Renal pelvis (tissue), 4 donors: Measurements from ENCODE around the gene C1orf116. TPM values are rescaled to one million over a fixed set of nuclear protein-coding genes. Genes with fewer than 3 reads are reported as not detected.

Source experiments
- DNase-seq: peaks from one replicate; pipeline ENCODE4 v3.0.0-alpha.2; 2013
- polyA plus RNA-seq, 3 donors: library from polyadenylated mRNA; unstranded; fragments of 120-200 nt; gene quantifications; one replicate each; pipeline ENCODE4 v1.2.1, GENCODE V29; 2013; ENCODE audit not compliant: insufficient read length in 3 of 3

The C1orf116 gene
- polyA plus RNA-seq, 3 donors = 22.0 to 27.0 (median 26.6) TPM

DNA sequence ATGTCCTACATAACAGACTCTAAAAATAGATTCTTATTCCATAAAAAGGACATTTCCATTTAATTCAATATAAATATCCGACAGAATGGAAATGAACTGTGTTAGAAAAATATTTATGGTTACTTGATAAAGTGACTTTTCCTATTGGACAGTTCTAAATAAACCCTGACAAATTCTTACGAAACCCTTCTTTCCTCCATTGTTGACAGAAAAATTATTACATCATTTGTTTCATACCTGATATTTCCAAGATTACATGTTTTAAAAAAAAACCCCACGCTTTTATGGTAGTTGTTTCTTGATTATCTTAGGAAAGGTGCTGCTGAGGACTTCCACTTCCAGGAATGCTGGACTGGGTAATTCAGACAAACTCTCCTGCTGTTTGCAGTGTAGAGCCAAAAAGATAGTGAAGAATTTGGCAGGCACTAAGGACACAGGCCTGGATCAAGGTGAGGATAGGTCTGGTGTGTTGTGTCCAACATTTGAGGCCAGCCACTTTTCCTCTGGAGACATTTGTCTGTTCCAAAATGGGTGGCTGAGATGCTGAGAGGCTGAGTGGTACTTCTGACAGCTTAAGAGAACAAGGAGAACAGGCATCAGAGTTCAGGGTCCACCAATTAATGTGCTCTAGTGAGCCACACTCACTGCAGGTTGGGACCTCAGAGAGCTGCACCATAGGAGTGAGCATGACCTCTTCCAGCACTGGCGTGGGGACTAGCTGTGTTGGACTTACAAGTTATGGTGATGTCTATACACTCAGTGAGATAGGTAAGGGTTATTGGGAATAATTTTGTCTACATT, 7.0 kb upstream of the C1orf116 start:
- no peak for DNase-seq

DNA sequence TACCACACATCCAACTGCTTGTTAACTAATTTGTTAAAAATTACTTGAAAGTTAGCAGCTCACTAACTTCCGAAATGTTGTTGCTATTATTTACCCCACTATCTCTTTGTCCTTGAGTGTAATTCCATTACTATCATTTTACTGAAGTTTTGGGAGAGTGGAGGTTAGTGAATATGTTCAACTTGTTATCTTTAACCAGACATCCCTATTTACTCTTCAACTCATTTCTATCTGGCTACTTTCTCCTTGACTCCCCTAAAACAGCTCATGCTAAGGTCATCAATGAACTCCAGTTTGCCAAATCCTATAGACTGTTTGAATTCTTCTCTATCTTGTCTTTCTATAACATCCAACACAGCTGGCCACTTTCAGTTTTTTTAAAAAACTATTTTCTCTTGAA, 4.3 kb upstream of the C1orf116 start:
- no peak for DNase-seq

DNA sequence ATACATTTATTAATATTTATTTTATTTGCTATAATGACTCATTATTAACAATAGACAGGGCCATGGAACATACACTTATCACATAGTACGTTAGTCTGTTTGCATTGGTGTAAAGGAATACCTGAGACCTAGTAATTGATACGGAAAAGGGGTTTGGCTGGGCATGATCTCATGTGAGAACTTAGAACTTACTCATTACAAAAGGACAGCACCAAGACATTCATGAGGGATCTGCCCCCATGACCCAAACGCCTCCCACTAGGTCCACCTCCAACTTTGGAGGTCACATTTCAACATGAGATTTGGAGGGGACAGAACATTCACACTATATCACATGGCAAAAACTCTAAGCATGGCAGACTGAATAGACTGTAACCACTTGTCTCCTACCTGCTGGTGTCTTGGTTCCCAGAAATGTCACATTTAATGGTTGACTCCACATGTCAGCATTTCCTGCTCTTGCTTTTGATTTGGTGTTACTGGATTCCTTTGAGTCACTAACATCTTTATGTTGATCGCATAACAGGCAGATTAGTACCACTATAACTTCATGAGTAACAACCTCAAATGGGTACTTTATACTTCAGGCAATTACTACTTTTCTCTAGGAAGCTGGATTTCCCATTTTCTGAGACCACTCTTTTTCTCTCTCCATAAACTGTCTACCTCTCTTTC, 3.5 kb upstream of the C1orf116 start:
- DNase-seq = no peak

DNA sequence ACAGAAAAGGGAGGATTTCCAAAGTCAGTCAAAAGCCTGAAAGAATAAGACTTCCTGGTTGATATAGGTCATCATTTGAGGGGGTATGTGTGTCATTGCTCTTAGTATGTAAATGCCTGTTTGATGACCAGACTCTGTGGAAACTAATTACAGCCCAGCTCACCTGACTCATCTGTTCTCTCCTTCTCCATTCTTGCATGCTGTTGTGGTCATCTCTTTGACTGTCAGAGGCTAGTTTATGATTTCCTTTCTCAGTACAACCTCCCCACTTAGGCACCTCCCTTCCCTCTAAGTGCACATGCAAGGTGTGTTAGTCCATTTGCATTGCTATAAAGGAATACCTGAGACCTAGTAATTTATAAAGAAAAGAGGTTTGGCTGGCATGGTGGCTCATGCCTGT, 2.4 kb upstream of the C1orf116 start:
- DNase-seq = no peak

DNA sequence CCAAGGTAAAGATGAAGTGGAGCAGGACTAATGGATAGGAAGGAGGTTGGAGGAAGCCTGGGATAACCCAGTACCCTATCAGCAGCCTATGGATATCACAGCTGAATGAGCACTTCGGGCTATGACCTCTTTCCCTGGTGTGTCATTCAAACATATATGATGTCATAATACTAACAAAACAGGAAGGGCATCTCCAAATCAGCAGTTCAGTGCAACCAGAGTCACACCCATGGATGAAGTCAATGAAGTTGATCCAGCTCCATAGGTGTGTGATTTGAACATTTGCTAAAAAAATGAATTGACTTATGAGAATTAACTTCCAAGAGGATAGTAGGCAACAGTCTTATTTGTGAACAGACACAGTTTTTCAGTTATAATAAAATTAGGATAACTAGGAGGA, 1.7 kb upstream of the C1orf116 start:
- no peak for DNase-seq

DNA sequence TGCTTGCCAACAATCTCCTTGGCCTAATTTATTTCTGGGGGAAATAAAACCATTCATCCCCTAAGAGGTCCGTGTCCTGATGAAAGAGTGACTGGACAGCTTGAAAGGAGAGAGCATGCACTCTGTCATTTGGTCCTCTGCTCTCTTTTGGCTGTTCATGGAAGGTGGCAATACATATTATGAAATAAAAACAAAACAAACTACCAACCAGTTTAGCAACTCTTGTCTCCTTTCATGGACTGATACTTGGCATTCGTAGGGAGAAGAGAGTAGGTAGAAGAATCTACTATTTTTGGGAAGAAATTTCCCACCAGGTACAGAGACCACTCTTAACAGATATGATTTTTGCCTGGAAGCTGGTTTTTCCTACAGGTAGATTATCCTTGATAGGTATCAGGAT, 746 bp upstream of the C1orf116 start:
- DNase-seq = no peak

DNA sequence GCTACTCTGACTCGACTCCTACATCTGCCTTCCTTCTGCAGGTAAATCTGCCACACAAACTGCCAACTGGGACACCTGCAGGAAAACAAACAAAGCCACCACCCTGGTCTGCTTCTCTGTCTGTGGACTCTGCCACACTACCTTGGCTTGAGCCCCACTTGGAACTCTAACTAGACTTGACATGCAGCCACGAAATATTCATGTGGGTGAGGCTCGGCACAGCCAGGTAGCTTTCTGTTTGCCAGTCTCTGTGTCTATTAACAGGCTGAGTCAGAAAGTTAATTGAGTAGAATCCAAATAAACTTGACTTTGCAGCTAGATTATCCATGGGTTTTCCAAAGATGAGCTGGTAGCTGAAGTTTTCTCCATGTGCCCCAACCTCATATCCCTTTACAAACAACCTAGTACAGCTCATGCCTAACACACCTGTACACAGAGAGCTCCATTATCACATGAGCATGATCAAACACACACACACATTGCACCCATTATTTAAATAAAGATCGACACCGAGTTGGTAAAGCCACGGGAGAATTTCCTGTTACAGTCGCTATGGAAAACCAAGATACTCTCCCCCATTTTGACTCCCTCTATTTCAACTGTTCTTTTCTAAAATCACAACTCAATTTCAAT, 808 bp downstream of the C1orf116 start:
- DNase-seq = no peak

DNA sequence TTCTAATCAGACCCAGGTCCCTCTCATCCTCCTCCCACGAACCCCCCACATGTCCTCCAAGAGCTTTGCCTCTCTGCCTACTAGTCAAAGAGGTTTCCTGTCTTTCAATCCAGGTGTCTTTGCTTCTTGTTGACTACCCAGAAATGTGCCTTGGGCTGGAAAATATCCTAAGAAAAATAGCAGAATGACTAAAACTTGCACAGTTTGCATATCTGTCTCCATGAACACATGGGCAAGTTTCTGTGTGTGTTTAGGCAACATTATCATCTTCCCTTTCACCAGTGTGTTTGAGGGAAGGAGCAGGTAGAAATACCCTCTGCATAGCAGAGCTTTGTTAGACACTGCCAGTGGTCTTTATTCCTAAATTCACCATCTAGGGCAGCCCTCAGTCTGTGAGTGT, 1.5 kb downstream of the C1orf116 start:
- DNase-seq = no peak

DNA sequence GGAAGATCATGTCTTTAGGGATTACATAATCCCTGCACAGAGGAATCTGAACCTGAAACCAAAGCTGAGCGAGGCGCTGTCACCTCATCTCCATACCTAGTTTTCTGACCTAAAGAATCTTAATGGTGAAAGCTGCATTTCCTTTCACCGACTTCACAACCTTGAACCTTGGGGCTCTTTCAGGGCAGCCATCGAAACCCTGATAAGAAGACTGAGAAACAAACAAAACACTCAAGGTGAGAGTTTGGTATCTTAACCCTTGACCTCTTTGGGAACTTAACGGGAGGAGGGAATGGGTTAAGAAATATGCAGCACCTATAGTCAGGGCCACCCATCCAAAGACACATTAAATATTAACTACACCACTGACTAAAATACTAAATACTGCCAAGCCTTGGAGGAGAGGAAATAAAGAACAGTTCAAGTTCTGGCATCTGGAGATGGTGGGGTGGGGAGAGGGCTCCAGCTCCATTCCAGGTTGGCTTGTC, 2.0 kb downstream of the C1orf116 start:
- no peak for DNase-seq

DNA sequence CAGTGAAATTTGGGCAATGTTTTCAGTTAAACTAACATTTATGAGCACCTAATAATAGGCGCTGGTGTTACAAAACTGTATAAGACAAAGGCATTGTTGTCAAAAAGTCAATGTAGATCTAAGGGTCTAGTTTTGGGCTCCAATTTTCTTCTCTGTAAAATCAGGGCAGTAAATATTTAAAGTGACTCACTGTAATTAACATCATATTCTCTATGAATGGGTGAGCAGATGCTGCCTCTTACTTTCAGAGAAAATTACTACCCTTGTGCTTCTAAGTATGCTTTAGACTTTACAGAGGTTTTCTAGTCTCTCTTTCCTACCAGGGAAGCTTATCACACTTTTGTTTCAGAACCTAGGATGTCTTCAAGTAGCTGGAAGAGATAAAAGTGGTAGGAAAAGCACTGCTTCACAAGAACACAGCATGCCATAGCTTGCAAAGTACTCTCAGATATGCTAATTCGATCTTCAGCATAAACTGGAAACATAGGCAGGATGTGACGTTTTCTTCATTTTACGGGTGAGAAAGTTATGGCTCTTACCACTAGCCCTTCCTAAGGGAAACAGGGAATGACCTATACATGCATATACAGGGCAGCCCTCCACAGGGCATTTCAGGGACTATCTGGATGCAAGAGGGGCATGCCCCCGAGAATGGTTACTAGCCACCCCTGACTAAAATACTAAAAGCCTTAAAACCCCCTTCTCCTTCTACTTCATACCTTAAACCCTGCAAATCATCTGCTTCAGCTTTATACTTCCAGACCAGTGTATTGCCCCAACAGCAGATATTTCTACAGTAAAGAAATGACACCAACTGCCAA, 2.6 kb downstream of the C1orf116 start:
- no peak for DNase-seq

DNA sequence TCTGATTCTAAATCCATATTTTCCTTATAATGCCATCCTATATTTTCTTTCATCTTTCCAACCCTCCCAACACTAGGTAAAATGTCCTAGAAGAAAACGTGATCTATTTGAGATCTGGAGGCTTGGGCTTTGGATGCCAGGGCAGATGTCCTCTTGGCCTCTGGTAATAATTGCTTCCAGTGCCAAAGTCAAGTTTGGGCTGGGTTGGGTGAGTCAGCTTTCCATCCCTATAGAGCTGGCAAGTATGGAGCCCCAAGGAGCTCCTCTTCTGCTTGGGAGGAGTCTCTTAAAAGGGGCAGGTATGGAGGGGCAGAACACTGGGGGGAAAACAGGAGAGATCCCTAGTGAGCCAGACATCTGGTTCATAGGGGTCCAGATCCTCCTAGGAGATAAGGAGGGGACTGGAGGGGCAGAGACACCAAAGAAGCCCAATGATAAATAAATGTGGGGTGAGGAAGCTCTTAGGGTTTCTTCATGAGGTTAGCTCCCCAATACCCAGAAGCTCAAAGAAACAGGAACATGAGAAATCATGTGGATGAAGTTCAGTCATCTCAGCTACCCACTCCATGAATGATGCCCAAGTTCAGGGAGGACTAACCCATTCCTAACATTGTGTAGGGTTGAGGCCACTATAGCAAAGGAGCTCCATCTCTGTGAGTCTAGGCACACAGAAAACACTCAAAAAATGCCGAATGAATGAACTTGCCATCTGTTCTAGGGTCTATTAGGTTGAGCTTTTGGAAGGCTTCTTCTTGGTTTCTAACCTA, 3.5 kb downstream of the C1orf116 start:
- no peak for DNase-seq

DNA sequence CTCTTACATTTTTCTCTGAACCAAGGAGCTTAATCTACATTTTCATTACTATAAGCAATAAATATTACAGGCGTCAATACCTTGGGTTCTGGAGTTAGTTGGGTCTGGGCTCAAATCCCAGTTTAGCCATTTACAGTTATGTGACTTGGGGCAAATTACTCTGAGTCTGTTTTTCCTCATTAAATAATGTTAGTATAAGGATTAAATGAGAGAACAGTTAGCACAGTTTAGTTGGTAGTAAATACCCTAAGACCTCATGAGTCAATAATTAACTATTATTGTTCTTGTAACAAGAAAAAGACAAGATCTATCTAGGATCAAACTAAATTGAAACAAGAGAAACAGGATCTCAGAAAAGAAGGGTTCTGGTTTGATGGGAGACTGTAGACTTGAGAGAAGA, 4.6 kb downstream of the C1orf116 start:
- DNase-seq = no peak

DNA sequence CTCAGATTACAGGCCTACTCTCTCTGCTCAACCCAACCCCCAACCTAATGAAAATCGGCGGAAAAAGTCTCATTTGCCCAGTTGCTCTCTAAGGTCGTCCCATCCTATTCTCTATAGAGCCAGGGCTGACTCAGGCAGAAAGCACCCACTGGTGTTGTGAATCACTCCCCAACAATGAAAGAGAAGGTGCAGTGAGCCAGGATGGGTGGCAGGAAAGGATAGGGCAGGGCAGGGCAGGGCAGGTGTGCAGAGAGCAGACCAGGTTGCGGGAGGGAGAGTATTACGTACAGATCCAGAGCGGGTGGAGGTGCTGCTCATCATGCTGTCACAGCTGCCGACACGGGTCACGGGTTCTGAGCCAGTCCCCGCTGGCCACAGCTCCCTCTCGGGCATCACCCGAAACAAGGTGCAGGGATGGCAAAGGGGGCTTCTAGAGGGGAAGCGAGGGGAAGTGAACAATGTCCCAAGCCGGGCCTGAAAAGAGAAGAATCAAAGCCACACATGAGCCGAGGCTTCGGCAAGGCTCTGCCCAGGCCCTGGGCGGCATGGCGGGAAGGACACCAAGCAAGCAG, 5.3 kb downstream of the C1orf116 start:
- DNase-seq = no peak

DNA sequence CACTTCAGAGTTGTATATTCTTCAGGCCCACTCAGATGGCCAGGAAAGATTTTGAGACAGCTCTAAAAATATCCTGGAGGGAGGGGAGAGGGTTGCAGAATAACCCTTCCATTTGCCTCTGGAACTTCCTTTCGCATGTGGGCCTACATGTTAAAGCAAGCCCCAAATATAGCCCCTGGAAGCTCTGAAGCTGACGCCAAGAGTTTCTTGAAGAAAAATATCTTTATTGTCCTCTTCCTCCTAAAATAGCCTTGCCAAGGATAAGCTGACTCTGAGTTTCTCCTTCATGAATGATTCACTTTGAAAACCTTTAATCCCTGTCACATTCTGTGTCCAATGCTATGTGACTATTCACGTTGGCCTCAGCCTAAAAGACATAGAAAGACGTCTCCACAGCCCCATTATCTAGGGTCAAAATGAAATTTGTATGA, 6.4 kb downstream of the C1orf116 start:
- no peak for DNase-seq

DNA sequence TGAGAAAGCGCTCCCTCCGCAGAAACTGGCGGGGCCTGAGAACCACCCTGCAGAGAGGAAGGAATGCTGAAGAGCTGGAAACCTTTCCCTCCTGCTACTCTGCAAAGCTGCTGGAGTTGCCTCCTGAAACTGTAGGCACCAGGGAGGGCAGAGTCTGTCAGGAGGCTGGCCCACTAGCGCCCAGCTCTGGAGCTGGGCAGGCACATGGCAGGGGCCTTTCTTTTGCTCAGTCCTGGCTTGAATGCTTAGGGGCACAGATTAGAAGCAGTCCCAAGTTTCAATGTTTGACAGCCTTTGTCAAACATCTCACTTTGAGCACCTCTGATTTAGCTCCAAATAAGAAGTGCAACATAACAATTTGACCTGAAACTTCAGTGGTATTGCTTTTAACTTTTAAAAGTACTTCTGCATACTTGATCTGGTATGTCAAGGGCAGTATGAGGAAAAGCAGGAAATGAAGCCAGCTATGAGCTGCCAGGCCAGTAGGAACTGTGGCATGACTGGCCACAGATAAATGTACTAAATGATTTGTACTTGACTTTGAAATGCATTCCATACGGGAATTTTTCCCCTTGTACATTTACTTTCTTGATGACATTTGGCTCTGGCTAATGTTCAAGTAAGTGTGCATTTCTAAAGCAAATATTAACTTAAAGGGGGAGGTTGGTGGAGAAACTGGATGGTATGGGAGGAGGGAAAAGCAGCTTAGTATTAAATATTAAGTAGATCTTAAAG, 7.2 kb downstream of the C1orf116 start:
- DNase-seq = no peak

DNA sequence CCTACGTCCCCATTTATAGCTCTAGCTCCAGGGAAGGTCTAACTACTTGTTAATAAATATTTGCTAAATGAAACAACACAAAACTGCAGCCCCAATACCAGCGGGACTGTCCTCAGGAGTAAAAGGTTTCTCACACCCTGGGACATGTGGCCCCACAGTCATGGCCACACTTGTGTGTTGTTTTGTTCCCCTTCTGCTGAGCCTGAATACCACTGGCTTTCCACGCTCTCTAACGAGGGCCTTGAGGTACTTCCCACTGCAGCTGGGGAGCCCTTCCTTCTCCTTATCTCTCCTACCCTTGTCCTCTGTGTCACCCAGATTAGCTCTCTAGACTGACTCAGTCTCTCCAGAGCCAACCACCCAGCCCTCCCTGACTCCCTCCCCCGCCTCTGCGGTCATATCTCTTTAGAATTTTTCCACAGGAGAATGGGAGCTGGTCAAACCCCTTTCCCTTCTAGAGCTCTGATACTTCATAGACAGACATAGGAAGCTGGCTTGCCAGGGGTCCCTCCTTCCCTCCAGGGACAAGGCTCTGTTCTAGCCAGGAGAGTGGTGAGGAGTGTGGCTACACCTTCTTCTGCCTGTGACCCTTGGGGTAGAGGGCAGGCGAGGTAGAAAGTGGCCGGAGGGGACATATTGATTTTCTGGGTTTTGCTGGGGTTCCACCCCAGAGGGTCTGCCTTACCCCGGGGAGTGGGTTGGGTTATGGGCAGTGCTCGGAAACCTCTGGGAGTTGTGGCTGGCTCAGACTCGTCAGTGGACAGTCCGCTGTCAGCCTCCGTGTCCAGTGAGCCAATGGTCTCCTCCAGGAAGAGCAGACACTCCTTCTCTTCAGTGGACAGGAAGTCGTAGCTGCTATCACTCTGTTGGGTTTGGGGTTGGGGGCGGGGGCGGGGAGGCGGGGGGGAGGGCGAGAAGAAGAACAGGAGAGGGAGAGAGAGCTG, 8.1 kb downstream of the C1orf116 start:
- DNase-seq = no peak

DNA sequence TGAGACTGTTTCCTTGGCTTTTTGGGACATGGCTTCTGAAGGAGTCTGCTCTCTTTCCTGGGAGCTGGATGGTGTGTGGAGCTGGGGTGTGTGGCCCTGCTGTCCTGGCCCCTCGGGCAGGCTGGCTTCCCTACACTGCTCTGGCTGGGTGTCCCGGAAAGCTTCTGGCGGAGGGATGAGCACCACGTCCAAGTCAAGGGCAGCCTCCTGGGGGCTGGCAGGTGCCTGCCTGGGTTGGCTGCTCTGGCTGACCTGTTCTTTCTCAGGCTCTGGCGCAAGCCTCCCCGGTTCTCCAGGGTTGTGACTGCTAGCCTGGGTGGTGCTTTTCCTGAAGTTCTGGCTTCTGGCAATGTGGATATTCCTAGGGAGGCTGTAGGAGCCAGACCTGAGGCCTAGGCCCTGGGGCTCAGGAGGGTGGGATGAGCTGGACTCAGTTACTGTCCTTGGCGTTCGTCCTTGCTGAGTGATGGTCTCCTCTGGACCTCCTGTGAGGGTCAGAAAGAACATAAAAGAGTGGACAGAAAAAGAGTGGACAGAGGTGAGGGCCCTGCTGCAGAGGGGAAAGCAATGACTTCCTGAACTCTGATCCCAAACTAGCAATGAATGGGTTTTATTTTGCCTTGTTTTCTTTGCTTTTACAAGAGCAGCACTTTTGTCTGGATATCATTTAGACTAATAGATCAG, 9.4 kb downstream of the C1orf116 start:
- no peak for DNase-seq

DNA sequence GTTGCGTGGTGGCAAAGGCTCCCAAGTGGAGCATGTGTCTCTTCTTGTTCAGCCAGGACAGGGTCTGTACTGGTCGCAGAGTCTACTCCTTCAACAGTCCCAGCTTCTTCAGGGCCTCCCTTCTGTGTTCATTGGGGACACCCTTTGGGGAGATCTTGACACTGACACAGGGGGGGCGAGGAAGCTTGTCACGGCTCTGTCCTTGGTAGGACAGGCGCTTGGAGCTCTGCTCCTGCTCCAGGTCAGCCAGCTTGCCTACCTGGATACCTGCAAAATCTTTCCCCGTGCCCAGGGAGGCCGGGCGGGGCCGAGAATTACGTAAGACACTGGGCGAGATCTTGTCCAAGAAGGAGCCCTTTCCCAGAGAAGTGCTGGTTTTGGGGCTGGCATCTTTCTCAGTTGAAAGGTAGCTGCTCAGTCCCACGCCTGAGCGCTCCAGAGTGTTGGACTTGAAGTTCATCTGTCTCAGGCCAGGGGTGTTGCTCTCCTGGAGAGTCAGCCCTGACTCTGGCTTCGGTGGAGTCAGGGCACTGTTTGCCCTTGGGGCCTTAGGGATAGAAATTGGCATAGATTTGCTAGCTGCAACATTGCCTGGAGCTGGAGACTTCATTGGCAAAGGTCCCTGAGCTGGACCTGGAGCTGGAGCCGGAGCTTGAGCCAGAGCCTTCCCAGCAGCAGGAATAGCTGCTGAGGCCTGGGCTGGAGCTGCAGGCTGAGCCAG, 10.5 kb downstream of the C1orf116 start:
- DNase-seq = no peak
